Measurements from ENCODE around the gene COLEC11. TPM values are rescaled to one million over a fixed set of nuclear protein-coding genes. Genes with fewer than 3 reads are reported as not detected.

COLEC11 gene
- total RNA-seq, 2 experiments from 2014 or later, result 0.47 TPM; not detected in 1

DNA sequence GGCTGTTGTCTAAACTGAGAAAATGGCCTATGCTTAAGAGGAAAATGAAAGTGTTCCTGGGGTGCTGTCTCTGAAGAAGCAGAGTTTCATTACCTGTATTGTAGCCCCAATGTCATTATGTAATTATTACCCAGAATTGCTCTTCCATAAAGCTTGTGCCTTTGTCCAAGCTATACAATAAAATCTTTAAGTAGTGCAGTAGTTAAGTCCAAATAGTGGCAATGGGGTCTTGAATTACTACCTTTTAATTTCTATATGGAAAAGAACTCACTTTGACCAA lies 49.3 kb downstream of the COLEC11 start:
- no peak overlapping the region for H3K27ac Mint-ChIP-seq
- no peaks in the 10 kb centered on the region for H3K4me1 Mint-ChIP-seq (ENCODE audit: low read depth)
- Histone ChIP-seq H3K4me3 (ENCODE audit: low read length) (no peak overlapping the region), H3K4me1 (ENCODE audit: insufficient read depth, low read length) (no peaks in the 10 kb centered on the region), H3K27me3 (ENCODE audit: control insufficient read depth in 1 of 2, insufficient read depth in 2 of 2, low read length in 2 of 2) (no peaks in the 10 kb centered on the region), H3K36me3 (ENCODE audit: insufficient read depth, low read length) (no peaks in the 10 kb centered on the region), H3K9me3 (ENCODE audit: control insufficient read depth in 1 of 2, insufficient read depth in 1 of 2, low read length in 2 of 2) (no peaks in the 10 kb centered on the region), H3K27ac (ENCODE audit: low read depth in 1 of 2, low read length in 2 of 2) (no peak overlapping the region)
- POLR2A ChIA-PET, result interaction anchor here (1.0 kb wide), 1 partner anchor 86 kb away, joined by 3 read pairs; the partner anchor contains the start of gene RNASEH1
- no peaks in the 10 kb centered on the region for H3K9me3 Mint-ChIP-seq
- TF ChIP-seq, protein P1, sequence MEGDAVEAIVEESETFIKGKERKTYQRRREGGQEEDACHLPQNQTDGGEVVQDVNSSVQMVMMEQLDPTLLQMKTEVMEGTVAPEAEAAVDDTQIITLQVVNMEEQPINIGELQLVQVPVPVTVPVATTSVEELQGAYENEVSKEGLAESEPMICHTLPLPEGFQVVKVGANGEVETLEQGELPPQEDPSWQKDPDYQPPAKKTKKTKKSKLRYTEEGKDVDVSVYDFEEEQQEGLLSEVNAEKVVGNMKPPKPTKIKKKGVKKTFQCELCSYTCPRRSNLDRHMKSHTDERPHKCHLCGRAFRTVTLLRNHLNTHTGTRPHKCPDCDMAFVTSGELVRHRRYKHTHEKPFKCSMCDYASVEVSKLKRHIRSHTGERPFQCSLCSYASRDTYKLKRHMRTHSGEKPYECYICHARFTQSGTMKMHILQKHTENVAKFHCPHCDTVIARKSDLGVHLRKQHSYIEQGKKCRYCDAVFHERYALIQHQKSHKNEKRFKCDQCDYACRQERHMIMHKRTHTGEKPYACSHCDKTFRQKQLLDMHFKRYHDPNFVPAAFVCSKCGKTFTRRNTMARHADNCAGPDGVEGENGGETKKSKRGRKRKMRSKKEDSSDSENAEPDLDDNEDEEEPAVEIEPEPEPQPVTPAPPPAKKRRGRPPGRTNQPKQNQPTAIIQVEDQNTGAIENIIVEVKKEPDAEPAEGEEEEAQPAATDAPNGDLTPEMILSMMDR (IDR thresholded peaks at IDR 0.05), result no peak
- H3K27me3 Mint-ChIP-seq, result no peaks in the 10 kb centered on the region
- no peak overlapping the region for H3K4me3 Mint-ChIP-seq
- DNase-seq, result no peak
- CTCF ChIA-PET, result no interaction called here
- no peaks in the 10 kb centered on the region for H3K36me3 Mint-ChIP-seq (ENCODE audit: low read depth)
- no peak for ATAC-seq (ENCODE audit: poor library complexity)
- intact Hi-C loops (cut with DNase I, micrococcal nuclease), result no loop called here

DNA sequence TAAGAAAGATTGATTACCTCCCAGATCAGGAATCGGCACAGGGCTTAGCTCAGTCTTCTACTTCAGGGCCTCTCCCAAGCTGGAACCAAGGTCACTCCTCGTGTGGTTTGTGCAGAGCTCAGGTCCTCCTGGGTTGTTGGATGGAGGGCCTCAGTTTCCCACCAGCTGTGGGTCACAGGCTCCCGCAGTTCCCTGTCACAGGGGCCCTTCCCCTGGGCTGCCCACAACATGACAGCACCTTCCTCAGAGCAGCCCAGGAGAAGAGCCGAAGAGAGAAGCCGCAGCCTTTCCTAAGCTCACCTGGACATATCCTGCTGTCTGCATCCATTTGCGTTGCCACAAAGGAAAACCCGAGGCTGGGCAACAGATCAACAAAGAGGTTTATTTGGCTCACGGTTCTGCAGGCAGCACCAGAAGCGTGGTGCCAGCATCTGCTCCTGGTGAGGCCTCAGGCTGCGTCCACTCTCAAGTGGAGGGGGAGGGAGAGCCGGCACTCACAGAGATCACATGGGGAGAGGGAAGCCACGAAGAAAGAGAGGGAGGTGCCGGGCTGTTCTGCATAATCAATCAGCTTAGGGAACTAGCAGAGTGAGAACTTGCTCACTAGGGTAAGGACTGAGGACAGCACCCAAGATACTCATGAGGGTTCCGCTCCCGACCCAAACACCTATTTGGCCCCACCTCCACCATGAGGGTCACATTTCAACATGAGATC lies 50.1 kb downstream of the COLEC11 start:
- Mint-ChIP-seq H3K36me3 (ENCODE audit: low read depth) (no peaks in the 10 kb centered on the region), H3K4me3 (no peak overlapping the region), H3K4me1 (ENCODE audit: low read depth) (no peaks in the 10 kb centered on the region), H3K27ac (no peak overlapping the region), H3K27me3 (no peaks in the 10 kb centered on the region), H3K9me3 (no peaks in the 10 kb centered on the region)
- Histone ChIP-seq H3K4me3 (ENCODE audit: low read length) (no peak overlapping the region), H3K4me1 (ENCODE audit: insufficient read depth, low read length) (no peaks in the 10 kb centered on the region), H3K27me3 (ENCODE audit: control insufficient read depth in 1 of 2, insufficient read depth in 2 of 2, low read length in 2 of 2) (peaks cover 0 to 2% of the 10 kb centered on the region in 2 experiments), H3K27ac (ENCODE audit: low read depth in 1 of 2, low read length in 2 of 2) (no peak overlapping the region), H3K9me3 (ENCODE audit: control insufficient read depth in 1 of 2, insufficient read depth in 1 of 2, low read length in 2 of 2) (no peaks in the 10 kb centered on the region), H3K36me3 (ENCODE audit: insufficient read depth, low read length) (no peaks in the 10 kb centered on the region)
- DNase-seq (no peak), ATAC-seq (ENCODE audit: poor library complexity) (no peak)
- ChIA-PET CTCF (no interaction called here), POLR2A (interaction anchor here (1.0 kb wide), 1 partner anchor 87 kb away, joined by 3 read pairs; the partner anchor contains the start of gene RNASEH1)
- intact Hi-C loops (cut with DNase I, micrococcal nuclease), result no loop called here
- TF ChIP-seq, protein P1 (IDR thresholded peaks at IDR 0.05), result no peak

DNA sequence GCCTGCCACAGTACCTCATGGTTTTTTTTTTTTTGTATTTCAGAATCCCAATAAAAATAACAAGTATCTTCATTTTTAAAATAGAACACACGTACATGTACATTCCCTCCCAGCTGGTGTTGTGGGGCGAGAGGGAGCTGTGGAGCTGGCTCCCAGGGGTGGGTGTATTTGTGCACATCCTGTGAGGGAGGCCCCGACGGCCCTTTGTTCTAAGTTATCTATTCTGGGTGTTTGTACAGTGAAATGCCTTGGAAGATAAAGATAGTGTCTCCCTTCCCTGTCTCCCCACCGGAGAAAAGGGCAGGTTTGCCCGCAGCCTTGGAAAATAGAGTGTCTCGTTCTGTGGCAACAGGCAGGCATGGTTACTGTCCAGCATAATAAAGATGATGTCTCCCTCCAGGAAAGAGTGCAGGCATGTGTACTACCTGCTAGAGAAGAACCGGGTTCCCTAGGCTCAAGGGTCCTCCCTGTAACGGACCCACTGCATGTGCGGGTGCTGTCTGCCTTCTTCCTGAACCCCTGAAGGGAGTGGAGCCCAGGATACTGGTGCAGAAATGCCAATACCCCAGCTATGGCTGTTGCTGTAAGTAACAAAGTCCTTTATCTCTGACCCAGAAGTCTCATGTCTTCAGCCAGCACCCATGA lies 51.0 kb downstream of the COLEC11 start:
- Mint-ChIP-seq H3K4me1 (ENCODE audit: low read depth) (peaks cover 2% of the 10 kb centered on the region), H3K4me3 (no peak overlapping the region), H3K27me3 (no peaks in the 10 kb centered on the region), H3K36me3 (ENCODE audit: low read depth) (no peaks in the 10 kb centered on the region), H3K27ac (no peak overlapping the region), H3K9me3 (no peaks in the 10 kb centered on the region)
- DNase-seq (no peak), ATAC-seq (ENCODE audit: poor library complexity) (no peak)
- no peak overlapping the region for H3K4me3 ChIP-seq (ENCODE audit: low read length)
- intact Hi-C loops (cut with DNase I, micrococcal nuclease), result no loop called here
- POLR2A ChIA-PET, result no interaction called here
- H3K36me3 ChIP-seq (ENCODE audit: insufficient read depth, low read length), result no peaks in the 10 kb centered on the region
- TF ChIP-seq, protein P1 (IDR thresholded peaks at IDR 0.05), result no peak
- H3K4me1 ChIP-seq (ENCODE audit: insufficient read depth, low read length), result peaks cover 5% of the 10 kb centered on the region
- peaks cover 0 to 2% of the 10 kb centered on the region in 2 experiments for H3K27me3 ChIP-seq (ENCODE audit: control insufficient read depth in 1 of 2, insufficient read depth in 2 of 2, low read length in 2 of 2)
- CTCF ChIA-PET, result no interaction called here
- no peak overlapping the region for H3K27ac ChIP-seq (ENCODE audit: low read depth in 1 of 2, low read length in 2 of 2)
- no peaks in the 10 kb centered on the region for H3K9me3 ChIP-seq (ENCODE audit: control insufficient read depth in 1 of 2, insufficient read depth in 1 of 2, low read length in 2 of 2)
